ENCODE measurements around the gene CDS2. TPM values are rescaled to one million over a fixed set of nuclear protein-coding genes. Genes with fewer than 3 reads are reported as not detected.

Gene CDS2
- total RNA-seq, 1 experiment from 2014 or later = 37.5 TPM

- no peaks in the 10 kb centered on the region for H3K9me2 ChIP-seq (ENCODE audit: insufficient read depth)
- no peak overlapping the region for H3K4me3 ChIP-seq (replicated peaks in 1 of 2; ENCODE audit: low read depth in 1 of 2, low read length in 2 of 2)
- H2AFZ ChIP-seq (ENCODE audit: low read depth, low read length, poor library complexity, severe bottlenecking) = no peak overlapping the region
- H3K36me3 ChIP-seq (ENCODE audit: control insufficient read depth in 1 of 2, insufficient read depth in 2 of 2, low read length in 2 of 2) = no peaks in the 10 kb centered on the region
- no peaks in the 10 kb centered on the region for H4K20me1 ChIP-seq (ENCODE audit: insufficient read depth)
- peaks cover 31 to 50% of the 10 kb centered on the region in 2 experiments for H3K4me1 ChIP-seq (ENCODE audit: control insufficient read depth in 1 of 2, insufficient read depth in 2 of 2, low read length in 2 of 2)
- POLR2A ChIA-PET = no interaction called here
- H3K79me2 ChIP-seq (ENCODE audit: insufficient read depth, low read length) = peaks cover 29% of the 10 kb centered on the region
- TF ChIP-seq, protein P1, sequence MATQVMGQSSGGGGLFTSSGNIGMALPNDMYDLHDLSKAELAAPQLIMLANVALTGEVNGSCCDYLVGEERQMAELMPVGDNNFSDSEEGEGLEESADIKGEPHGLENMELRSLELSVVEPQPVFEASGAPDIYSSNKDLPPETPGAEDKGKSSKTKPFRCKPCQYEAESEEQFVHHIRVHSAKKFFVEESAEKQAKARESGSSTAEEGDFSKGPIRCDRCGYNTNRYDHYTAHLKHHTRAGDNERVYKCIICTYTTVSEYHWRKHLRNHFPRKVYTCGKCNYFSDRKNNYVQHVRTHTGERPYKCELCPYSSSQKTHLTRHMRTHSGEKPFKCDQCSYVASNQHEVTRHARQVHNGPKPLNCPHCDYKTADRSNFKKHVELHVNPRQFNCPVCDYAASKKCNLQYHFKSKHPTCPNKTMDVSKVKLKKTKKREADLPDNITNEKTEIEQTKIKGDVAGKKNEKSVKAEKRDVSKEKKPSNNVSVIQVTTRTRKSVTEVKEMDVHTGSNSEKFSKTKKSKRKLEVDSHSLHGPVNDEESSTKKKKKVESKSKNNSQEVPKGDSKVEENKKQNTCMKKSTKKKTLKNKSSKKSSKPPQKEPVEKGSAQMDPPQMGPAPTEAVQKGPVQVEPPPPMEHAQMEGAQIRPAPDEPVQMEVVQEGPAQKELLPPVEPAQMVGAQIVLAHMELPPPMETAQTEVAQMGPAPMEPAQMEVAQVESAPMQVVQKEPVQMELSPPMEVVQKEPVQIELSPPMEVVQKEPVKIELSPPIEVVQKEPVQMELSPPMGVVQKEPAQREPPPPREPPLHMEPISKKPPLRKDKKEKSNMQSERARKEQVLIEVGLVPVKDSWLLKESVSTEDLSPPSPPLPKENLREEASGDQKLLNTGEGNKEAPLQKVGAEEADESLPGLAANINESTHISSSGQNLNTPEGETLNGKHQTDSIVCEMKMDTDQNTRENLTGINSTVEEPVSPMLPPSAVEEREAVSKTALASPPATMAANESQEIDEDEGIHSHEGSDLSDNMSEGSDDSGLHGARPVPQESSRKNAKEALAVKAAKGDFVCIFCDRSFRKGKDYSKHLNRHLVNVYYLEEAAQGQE (IDR thresholded peaks at IDR 0.05; ENCODE audit: low read depth) = no peak
- ATAC-seq (no peak), DNase-seq (ENCODE audit: low read depth, low spot score) (no peak)
- intact Hi-C loops (cut with micrococcal nuclease) = no loop called here
- CTCF ChIA-PET = no interaction called here
- BruUV-seq (replicated peaks) = no TSS peak
- H3K27me3 ChIP-seq (ENCODE audit: insufficient read depth, low read length) = no peaks in the 10 kb centered on the region
- peak overlapping the region; percentile 45; the same call in 1 of the 2 replicates for H3K4me2 ChIP-seq (ENCODE audit: low read length)
- H3K9me3 ChIP-seq (ENCODE audit: control insufficient read depth in 1 of 2, insufficient read depth in 1 of 2, low read depth in 1 of 2, low read length in 2 of 2) = no peaks in the 10 kb centered on the region
- H3K9ac ChIP-seq (ENCODE audit: low read length) = no peak overlapping the region
- RAD21 ChIA-PET (ENCODE audit: low non-redundant PET in 1 of 2, low total read pairs in 2 of 2, uncharacterized antibody in 2 of 2, unreplicated experiment in 2 of 2) = no interaction called here
- H3K27ac ChIP-seq (ENCODE audit: low read depth, low read length) = no peak overlapping the region
Measured at GRCh38 chr20:5149892-5150225, 23.1 kb downstream of the CDS2 start.

DNA sequence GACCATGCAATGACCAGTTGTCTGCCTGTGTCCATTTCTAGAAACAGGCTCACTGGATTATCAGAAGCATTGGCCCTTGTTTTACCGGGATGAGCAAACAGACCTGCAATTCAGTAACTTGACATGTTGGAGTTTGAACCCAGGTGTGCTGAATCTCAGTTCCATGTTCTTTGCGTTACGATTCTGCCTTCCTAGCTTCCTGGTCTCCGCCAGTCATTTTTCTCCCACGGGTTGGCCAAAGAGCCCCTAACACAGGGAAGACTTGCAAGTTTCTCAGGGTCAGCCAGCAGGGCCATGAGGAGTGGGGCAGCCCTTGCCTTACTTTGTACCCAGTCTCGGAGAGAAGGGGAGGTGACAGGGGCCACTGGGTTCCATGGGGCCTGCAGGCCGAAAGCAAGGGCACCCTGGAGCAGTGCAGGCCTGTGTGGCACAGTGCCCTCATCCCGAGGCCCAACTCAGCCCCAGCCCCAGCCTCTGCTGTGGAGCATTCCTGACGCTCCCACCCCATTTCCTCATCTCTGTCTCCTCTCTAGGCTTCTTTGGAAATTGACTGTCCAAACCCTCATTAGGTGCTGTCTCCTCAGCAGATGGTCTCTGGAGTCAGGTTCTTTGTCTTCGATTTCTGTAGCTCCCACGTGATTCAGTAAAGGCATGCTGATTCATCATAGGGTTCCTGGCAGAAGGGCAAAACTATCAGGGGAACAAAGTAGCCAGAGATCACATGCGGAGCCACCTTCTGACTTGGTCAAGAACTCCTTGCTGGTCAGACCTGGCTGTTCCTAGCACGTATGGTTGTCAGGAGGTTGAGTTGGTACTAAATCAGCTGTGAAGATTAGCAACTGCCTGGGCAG, 23.6 kb downstream of the CDS2 start:
- no peak overlapping the region for H2AFZ ChIP-seq (ENCODE audit: low read depth, low read length, poor library complexity, severe bottlenecking)
- DNase-seq (ENCODE audit: low read depth, low spot score) (no peak), ATAC-seq (peak; percentile 21; the same call in 1 of the 2 replicates)
- intact Hi-C loops (cut with micrococcal nuclease) = no loop called here
- H3K4me2 ChIP-seq (ENCODE audit: low read length) = peak overlapping the region; percentile 45
- no peak overlapping the region for H3K27ac ChIP-seq (ENCODE audit: low read depth, low read length)
- TF ChIP-seq CBX3 (IDR thresholded peaks at IDR 0.05; ENCODE audit: low read depth) = peak; percentile 26; the same call in 1 of the 2 replicates
- peak; percentile 28; the same call in 1 of the 2 replicates for TF ChIP-seq ZFX (IDR thresholded peaks at IDR 0.05)
- TF ChIP-seq MAX (IDR thresholded peaks at IDR 0.05) = peak; percentile 85
- no peak for TF ChIP-seq ZNF274 (IDR thresholded peaks at IDR 0.05; ENCODE audit: low read depth, low read length)
- peak overlapping the region; percentile 45 for H3K9ac ChIP-seq (ENCODE audit: low read length)
- RAD21 ChIA-PET (ENCODE audit: low non-redundant PET in 1 of 2, low total read pairs in 2 of 2, uncharacterized antibody in 2 of 2, unreplicated experiment in 2 of 2) = no interaction called here
- no TSS peak for BruUV-seq (replicated peaks)
- no peak overlapping the region for H3K4me3 ChIP-seq (replicated peaks in 1 of 2; ENCODE audit: low read depth in 1 of 2, low read length in 2 of 2)
- H3K4me1 ChIP-seq (ENCODE audit: control insufficient read depth in 1 of 2, insufficient read depth in 2 of 2, low read length in 2 of 2) = peaks cover 31 to 56% of the 10 kb centered on the region in 2 experiments
- CTCF ChIA-PET = no interaction called here
- no peaks in the 10 kb centered on the region for H3K27me3 ChIP-seq (ENCODE audit: insufficient read depth, low read length)
- H3K36me3 ChIP-seq (ENCODE audit: control insufficient read depth in 1 of 2, insufficient read depth in 2 of 2, low read length in 2 of 2) = no peaks in the 10 kb centered on the region
- H3K79me2 ChIP-seq (ENCODE audit: insufficient read depth, low read length) = peaks cover 29% of the 10 kb centered on the region
- no peaks in the 10 kb centered on the region for H3K9me3 ChIP-seq (ENCODE audit: control insufficient read depth in 1 of 2, insufficient read depth in 1 of 2, low read depth in 1 of 2, low read length in 2 of 2)
- H3K9me2 ChIP-seq (ENCODE audit: insufficient read depth) = no peaks in the 10 kb centered on the region
- no peaks in the 10 kb centered on the region for H4K20me1 ChIP-seq (ENCODE audit: insufficient read depth)
- POLR2A ChIA-PET = no interaction called here
